Measurements from ENCODE around the gene CHRDL2. TPM values are rescaled to one million over a fixed set of nuclear protein-coding genes. Genes with fewer than 3 reads are reported as not detected.
A peak's percentile ranks its signal among the peaks of the same experiment; 100 is the strongest.

CHRDL2 gene
- total RNA-seq, 1 experiment from 2014 or later = 0.37 TPM

GRCh38 chr11:74682731-74683278 is 48.4 kb downstream of the CHRDL2 start:
- H3K27ac Mint-ChIP-seq = no peak overlapping the region
- ATAC-seq = peak; percentile 13
- H3K4me1 Mint-ChIP-seq = peaks cover 7% of the 10 kb centered on the region
- H3K9me3 Mint-ChIP-seq = peaks cover 4% of the 10 kb centered on the region; the same call in 1 of the 2 replicates
- H3K27me3 Mint-ChIP-seq (ENCODE audit: low read depth) = peaks cover 21% of the 10 kb centered on the region
- POLR2A ChIA-PET = no interaction called here
- H3K36me3 Mint-ChIP-seq = no peaks in the 10 kb centered on the region
- DNase-seq (ENCODE audit: low spot score) = no peak
- no peak for TF ChIP-seq CREB1 (CRISPR knock-in tag; IDR thresholded peaks at IDR 0.05)
- TF ChIP-seq IRF2 (CRISPR knock-in tag; IDR thresholded peaks at IDR 0.05; ENCODE audit: borderline replicate concordance, low read depth) = no peak
- no peak for TF ChIP-seq KAT7 (CRISPR knock-in tag; IDR thresholded peaks at IDR 0.05; ENCODE audit: borderline replicate concordance)
- TF ChIP-seq ZNF671 (CRISPR knock-in tag; IDR thresholded peaks at IDR 0.05) = no peak
- no peak for TF ChIP-seq JAZF1 (CRISPR knock-in tag; IDR thresholded peaks at IDR 0.05)
- TF ChIP-seq PRRX2 (CRISPR knock-in tag; IDR thresholded peaks at IDR 0.05) = no peak
- TF ChIP-seq, protein P1, sequence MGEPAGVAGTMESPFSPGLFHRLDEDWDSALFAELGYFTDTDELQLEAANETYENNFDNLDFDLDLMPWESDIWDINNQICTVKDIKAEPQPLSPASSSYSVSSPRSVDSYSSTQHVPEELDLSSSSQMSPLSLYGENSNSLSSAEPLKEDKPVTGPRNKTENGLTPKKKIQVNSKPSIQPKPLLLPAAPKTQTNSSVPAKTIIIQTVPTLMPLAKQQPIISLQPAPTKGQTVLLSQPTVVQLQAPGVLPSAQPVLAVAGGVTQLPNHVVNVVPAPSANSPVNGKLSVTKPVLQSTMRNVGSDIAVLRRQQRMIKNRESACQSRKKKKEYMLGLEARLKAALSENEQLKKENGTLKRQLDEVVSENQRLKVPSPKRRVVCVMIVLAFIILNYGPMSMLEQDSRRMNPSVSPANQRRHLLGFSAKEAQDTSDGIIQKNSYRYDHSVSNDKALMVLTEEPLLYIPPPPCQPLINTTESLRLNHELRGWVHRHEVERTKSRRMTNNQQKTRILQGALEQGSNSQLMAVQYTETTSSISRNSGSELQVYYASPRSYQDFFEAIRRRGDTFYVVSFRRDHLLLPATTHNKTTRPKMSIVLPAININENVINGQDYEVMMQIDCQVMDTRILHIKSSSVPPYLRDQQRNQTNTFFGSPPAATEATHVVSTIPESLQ (CRISPR knock-in tag; IDR thresholded peaks at IDR 0.05) = no peak
- TF ChIP-seq ELF4 (CRISPR knock-in tag; IDR thresholded peaks at IDR 0.05; ENCODE audit: low read depth) = no peak
- no peak for TF ChIP-seq CREM (CRISPR knock-in tag; IDR thresholded peaks at IDR 0.05)
- TF ChIP-seq, protein P2, sequence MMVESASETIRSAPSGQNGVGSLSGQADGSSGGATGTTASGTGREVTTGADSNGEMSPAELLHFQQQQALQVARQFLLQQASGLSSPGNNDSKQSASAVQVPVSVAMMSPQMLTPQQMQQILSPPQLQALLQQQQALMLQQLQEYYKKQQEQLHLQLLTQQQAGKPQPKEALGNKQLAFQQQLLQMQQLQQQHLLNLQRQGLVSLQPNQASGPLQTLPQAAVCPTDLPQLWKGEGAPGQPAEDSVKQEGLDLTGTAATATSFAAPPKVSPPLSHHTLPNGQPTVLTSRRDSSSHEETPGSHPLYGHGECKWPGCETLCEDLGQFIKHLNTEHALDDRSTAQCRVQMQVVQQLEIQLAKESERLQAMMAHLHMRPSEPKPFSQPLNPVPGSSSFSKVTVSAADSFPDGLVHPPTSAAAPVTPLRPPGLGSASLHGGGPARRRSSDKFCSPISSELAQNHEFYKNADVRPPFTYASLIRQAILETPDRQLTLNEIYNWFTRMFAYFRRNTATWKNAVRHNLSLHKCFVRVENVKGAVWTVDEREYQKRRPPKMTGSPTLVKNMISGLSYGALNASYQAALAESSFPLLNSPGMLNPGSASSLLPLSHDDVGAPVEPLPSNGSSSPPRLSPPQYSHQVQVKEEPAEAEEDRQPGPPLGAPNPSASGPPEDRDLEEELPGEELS (CRISPR knock-in tag; IDR thresholded peaks at IDR 0.05) = no peak
- CTCF ChIA-PET = interaction anchor here (0.9 to 14.0 kb wide), 9 partner anchors 10 to 90 kb away, joined by 3 to 134 read pairs (median 4); partner anchors contain the start of genes CHRDL2 and POLD3
- H3K4me3 Mint-ChIP-seq = peak overlapping the region; percentile 66

GRCh38 chr11:74681686-74682651 is 49.3 kb downstream of the CHRDL2 start:
- ATAC-seq (no peak), DNase-seq (ENCODE audit: low spot score) (no peak)
- ChIA-PET POLR2A (no interaction called here), CTCF (interaction anchor here (1.6 to 14.0 kb wide), 4 partner anchors 19 to 89 kb away, joined by 4 to 134 read pairs (median 8); partner anchors contain the start of gene POLD3)
- H3K27me3 Mint-ChIP-seq (ENCODE audit: low read depth) = peaks cover 21% of the 10 kb centered on the region
- no peaks in the 10 kb centered on the region for H3K36me3 Mint-ChIP-seq
- peaks cover 4% of the 10 kb centered on the region; the same call in 1 of the 2 replicates for H3K9me3 Mint-ChIP-seq
- TF ChIP-seq ZNF416 (CRISPR knock-in tag; IDR thresholded peaks at IDR 0.05) (no peak), PRRX2 (CRISPR knock-in tag; IDR thresholded peaks at IDR 0.05) (no peak), ATF2 (CRISPR knock-in tag; IDR thresholded peaks at IDR 0.05; ENCODE audit: borderline replicate concordance, low read depth) (no peak), NR2C2 (CRISPR knock-in tag; IDR thresholded peaks at IDR 0.05) (no peak)
- TF ChIP-seq, protein P3, sequence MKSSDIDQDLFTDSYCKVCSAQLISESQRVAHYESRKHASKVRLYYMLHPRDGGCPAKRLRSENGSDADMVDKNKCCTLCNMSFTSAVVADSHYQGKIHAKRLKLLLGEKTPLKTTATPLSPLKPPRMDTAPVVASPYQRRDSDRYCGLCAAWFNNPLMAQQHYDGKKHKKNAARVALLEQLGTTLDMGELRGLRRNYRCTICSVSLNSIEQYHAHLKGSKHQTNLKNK (CRISPR knock-in tag; IDR thresholded peaks at IDR 0.05) = no peak
- peak overlapping the region; percentile 2; the same call in 1 of the 2 replicates for H3K27ac Mint-ChIP-seq
- H3K4me3 Mint-ChIP-seq = no peak overlapping the region
- H3K4me1 Mint-ChIP-seq = peaks cover 7% of the 10 kb centered on the region

All from WTC11 (cell line).